CD14-positive monocyte (primary cell): Measurements from ENCODE around the gene AEBP1. TPM values are rescaled to one million over a fixed set of nuclear protein-coding genes. Genes with fewer than 3 reads are reported as not detected.

Source experiments
- DNase-seq, 3 donors: peaks; one replicate each; pipeline ENCODE4 v3.0.0-alpha.2; 2011 to 2022
- H2AFZ ChIP-seq: 2 replicates; pipeline ENCODE4 v1.6.0; 2012; ENCODE audit warnings: mild to moderate bottlenecking, low read depth, low read length, inconsistent platforms; ENCODE audit not compliant: insufficient read depth, poor library complexity, severe bottlenecking
- H3K27ac ChIP-seq, 2 donors: 1 replicate in 1 of 2; 2 replicates in 1 of 2; pipeline ENCODE4 v1.5.1; 2012 to 2013; ENCODE audit warnings: low read length in 2 of 2, control low read depth in 1 of 2, inconsistent platforms in 1 of 2, low read depth in 1 of 2, mild to moderate bottlenecking in 1 of 2
- H3K27me3 ChIP-seq, 2 donors: one replicate each; pipeline versions ENCODE4 v1.6.0 to v1.6.1; 2011 to 2013; ENCODE audit warnings: low read length in 2 of 2; ENCODE audit not compliant: control insufficient read depth in 2 of 2, insufficient read depth in 2 of 2
- H3K36me3 ChIP-seq, 2 donors: replicated peaks in 1 of 2; 1 replicate in 1 of 2; 2 replicates in 1 of 2; pipeline versions ENCODE4 v1.5.1 to v1.6.1; 2012 to 2013; ENCODE audit warnings: low read length in 2 of 2, control low read depth in 1 of 2, inconsistent platforms in 1 of 2, mild to moderate bottlenecking in 1 of 2; ENCODE audit not compliant: insufficient read depth in 2 of 2, control insufficient read depth in 1 of 2
- H3K4me1 ChIP-seq, 2 donors: 1 replicate in 1 of 2; 2 replicates in 1 of 2; pipeline versions ENCODE4 v1.5.1 to v1.6.1; 2012 to 2013; ENCODE audit warnings: low read length in 2 of 2, control low read depth in 1 of 2, inconsistent platforms in 1 of 2, mild to moderate bottlenecking in 1 of 2, moderate library complexity in 1 of 2; ENCODE audit not compliant: insufficient read depth in 2 of 2, control insufficient read depth in 1 of 2
- H3K4me2 ChIP-seq: replicated peaks from 2 replicates; pipeline ENCODE3; 2012; ENCODE audit warnings: low read length, moderate library complexity, mild to moderate bottlenecking; ENCODE audit not compliant: poor library complexity, severe bottlenecking; ENCODE audit errors: extremely low read depth
- H3K4me3 ChIP-seq, 3 experiments: fragments of 200-600 bp in 1 of 3; sonication (generic) in 1 of 3; replicated peaks in 1 of 3; 1 replicate in 2 of 3; 2 replicates in 1 of 3; pipeline ENCODE4 v1.5.1; 2011 to 2013; ENCODE audit warnings: low read length in 3 of 3, mild to moderate bottlenecking in 3 of 3, control low read depth in 2 of 3, low read depth in 2 of 3, inconsistent platforms in 1 of 3, moderate library complexity in 1 of 3
- H3K79me2 ChIP-seq: 2 replicates; pipeline ENCODE4 v1.6.0; 2012; ENCODE audit warnings: mild to moderate bottlenecking, control low read depth, inconsistent platforms, low read length, moderate library complexity; ENCODE audit not compliant: insufficient read depth
- H3K9ac ChIP-seq: 2 replicates; pipeline ENCODE4 v1.6.0; 2017; ENCODE audit warnings: low read length, mild to moderate bottlenecking; ENCODE audit not compliant: insufficient read depth, poor library complexity, severe bottlenecking
- H3K9me3 ChIP-seq, 2 donors: replicated peaks in 1 of 2; 1 replicate in 1 of 2; 2 replicates in 1 of 2; pipeline versions ENCODE4 v1.5.1 to v1.6.1; 2012 to 2013; ENCODE audit warnings: low read length in 2 of 2, control low read depth in 1 of 2; ENCODE audit not compliant: control insufficient read depth in 1 of 2, insufficient read depth in 1 of 2
- H4K20me1 ChIP-seq: 2 replicates; pipeline ENCODE4 v1.6.0; 2012; ENCODE audit warnings: mild to moderate bottlenecking, low read length, control low read depth, moderate library complexity; ENCODE audit not compliant: insufficient read depth
- H3K27ac Mint-ChIP-seq, 7 donors: one replicate each; pipeline ENCODE4 v1.8.0; 2020; ENCODE audit warnings: mild to moderate bottlenecking in 7 of 7, mixed read lengths in 7 of 7, moderate library complexity in 6 of 7, inconsistent platforms in 2 of 7
- H3K27me3 Mint-ChIP-seq, 3 donors: one replicate each; pipeline ENCODE4 v1.8.0; 2021 to 2022; ENCODE audit warnings: low read depth in 3 of 3, mild to moderate bottlenecking in 3 of 3, mixed read lengths in 3 of 3, moderate library complexity in 3 of 3, inconsistent platforms in 1 of 3
- H3K36me3 Mint-ChIP-seq, 2 donors: one replicate each; pipeline ENCODE4 v1.8.0; 2020; ENCODE audit warnings: mixed read lengths in 2 of 2, inconsistent platforms in 1 of 2, mild to moderate bottlenecking in 1 of 2
- H3K4me1 Mint-ChIP-seq: one replicate; pipeline ENCODE4 v1.8.0; 2020; ENCODE audit warnings: mild to moderate bottlenecking, mixed read lengths
- H3K4me3 Mint-ChIP-seq, 2 donors: one replicate each; pipeline ENCODE4 v1.8.0; 2020; ENCODE audit warnings: mild to moderate bottlenecking in 2 of 2, mixed read lengths in 2 of 2, moderate library complexity in 1 of 2
- H3K9me3 Mint-ChIP-seq, 7 donors: one replicate each; pipeline ENCODE4 v1.8.0; 2020 to 2022; ENCODE audit warnings: mixed read lengths in 7 of 7, mild to moderate bottlenecking in 6 of 7, moderate library complexity in 6 of 7, inconsistent platforms in 2 of 7
- CTCF ChIP-seq: fragments of 200-600 bp; IDR thresholded peaks from one replicate; pipeline ENCODE4 v1.8.0; 2022; ENCODE audit warnings: antibody characterized with exemption, mild to moderate bottlenecking
- WGBS: methylation state at CpG from one replicate; pipeline ENCODE4 v1.1.5; 2013; ENCODE audit warnings: missing lambda C conversion rate; ENCODE audit not compliant: insufficient coverage; 5-methylcytosine and 5-hydroxymethylcytosine counted together
- intact Hi-C, 2 donors: fragments of 100-400 bp; cut with micrococcal nuclease; formaldehyde crosslinking; loops; one replicate each; pipeline versions ENCODE4 v1.15.0 to v1.15.1; 2023
- polyA plus RNA-seq, 3 donors: library from polyadenylated mRNA; depleted of rRNA in 1 of 3; unstranded in 2 of 3; stranded (reverse) in 1 of 3; fragments of 300-500 nt in 2 of 3; fragments of >200 nt in 1 of 3; fragmentation: Illumina TruSeq in 2 of 3; gene quantifications; 1 replicate in 2 of 3; 2 replicates in 1 of 3; pipeline ENCODE4 v1.2.3, GENCODE V29; 2012 to 2021

AEBP1 gene
- polyA plus RNA-seq, 3 donors: 0.08 TPM; not detected in 2

DNA sequence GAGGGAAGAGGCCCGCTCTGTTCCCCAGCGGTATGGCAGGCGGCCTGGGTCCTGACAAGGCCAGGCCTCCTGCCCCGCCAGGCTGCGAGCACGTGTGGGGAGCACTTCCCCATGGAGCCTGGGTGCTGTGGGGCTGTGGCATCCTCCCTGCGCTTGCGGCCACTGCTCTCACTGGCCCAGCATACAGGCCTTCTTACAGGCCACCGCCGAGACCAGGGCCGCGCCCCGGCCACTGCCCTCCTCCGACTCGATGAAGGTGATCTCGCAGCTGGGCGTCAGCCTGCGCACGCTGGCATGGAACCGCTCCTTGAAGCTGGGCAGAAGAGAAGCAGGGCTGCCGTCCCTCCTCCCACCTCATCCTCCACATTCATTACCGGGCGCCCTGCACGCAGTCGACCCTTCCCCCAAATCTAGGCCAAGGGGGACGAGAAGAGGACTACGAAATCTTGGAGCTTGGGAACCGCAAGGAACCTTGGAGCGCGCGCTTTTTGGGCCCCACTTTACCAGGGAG lies 40.9 kb downstream of the AEBP1 start:
- no peaks in the 10 kb centered on the region for H3K79me2 ChIP-seq
- H4K20me1 ChIP-seq: no peaks in the 10 kb centered on the region
- peak overlapping the region in 1 of 3 experiments; percentile 58 for H3K4me3 ChIP-seq
- H3K4me3 Mint-ChIP-seq: peak overlapping the region in 1 of 2 donors; percentile 81
- H3K27ac Mint-ChIP-seq: no peak overlapping the region
- peak overlapping the region; percentile 67 for H3K4me2 ChIP-seq
- intact Hi-C loops: no loop called here
- peaks cover 0 to 3% of the 10 kb centered on the region in 2 donors for H3K9me3 ChIP-seq
- no peak overlapping the region for H3K27ac ChIP-seq
- peak overlapping the region; percentile 53 for H2AFZ ChIP-seq
- peaks cover 11 to 14% of the 10 kb centered on the region in 2 donors for H3K4me1 ChIP-seq
- H3K36me3 Mint-ChIP-seq: no peaks in the 10 kb centered on the region
- H3K9me3 Mint-ChIP-seq: peaks cover 0 to 9% (median 0%) of the 10 kb centered on the region in 7 donors
- peaks cover 23 to 46% (median 37%) of the 10 kb centered on the region in 3 donors for H3K27me3 Mint-ChIP-seq
- peaks cover 14% of the 10 kb centered on the region for H3K4me1 Mint-ChIP-seq
- no peaks in the 10 kb centered on the region for H3K36me3 ChIP-seq
- TF ChIP-seq CTCF: no peak
- H3K27me3 ChIP-seq: peaks cover 0 to 37% of the 10 kb centered on the region in 2 donors
- no peak for DNase-seq
- 64% methylated on average over 29 of the region's 31 CpGs for WGBS
- H3K9ac ChIP-seq: no peak overlapping the region

DNA sequence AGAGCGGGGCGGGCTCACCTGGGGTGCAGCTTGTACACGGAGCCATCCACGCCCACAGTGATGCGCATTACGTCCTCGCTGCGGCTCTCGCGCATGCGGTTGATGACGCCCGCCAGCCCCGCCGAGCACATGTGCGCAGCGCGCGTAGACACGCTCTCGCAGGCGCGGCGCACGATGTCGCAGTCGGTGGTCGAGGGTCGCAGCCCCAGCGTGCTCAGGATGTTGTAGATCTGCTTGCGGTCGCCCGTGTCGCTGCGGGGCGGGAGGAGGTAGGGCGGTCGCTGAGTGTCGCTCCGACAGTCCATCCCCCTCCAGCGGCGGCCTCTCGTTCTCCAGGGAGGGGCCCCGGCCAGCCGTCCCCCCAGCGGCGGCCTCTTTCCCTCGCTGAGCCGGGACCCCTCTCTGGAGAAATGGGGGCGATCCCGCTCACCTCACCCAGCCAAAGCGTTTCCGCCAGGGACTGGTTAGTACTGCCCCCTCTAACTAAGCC lies 41.4 kb downstream of the AEBP1 start:
- peaks cover 11 to 14% of the 10 kb centered on the region in 2 donors for H3K4me1 ChIP-seq
- peak overlapping the region; percentile 67 for H3K4me2 ChIP-seq
- no peak for DNase-seq
- Mint-ChIP-seq H3K4me1 (peaks cover 14% of the 10 kb centered on the region), H3K9me3 (peaks cover 0 to 9% (median 0%) of the 10 kb centered on the region in 7 donors), H3K27ac (no peak overlapping the region), H3K36me3 (no peaks in the 10 kb centered on the region), H3K4me3 (peak overlapping the region; percentile 67 to 81), H3K27me3 (peaks cover 23 to 42% (median 37%) of the 10 kb centered on the region in 3 donors)
- peaks cover 0 to 3% of the 10 kb centered on the region in 2 donors for H3K9me3 ChIP-seq
- H3K9ac ChIP-seq: no peak overlapping the region
- H3K79me2 ChIP-seq: no peaks in the 10 kb centered on the region
- no peak for TF ChIP-seq CTCF
- no peaks in the 10 kb centered on the region for H3K36me3 ChIP-seq
- peaks cover 0 to 37% of the 10 kb centered on the region in 2 donors for H3K27me3 ChIP-seq
- intact Hi-C loops: no loop called here
- no peak overlapping the region for H3K27ac ChIP-seq
- no peaks in the 10 kb centered on the region for H4K20me1 ChIP-seq
- 12% methylated on average over 43 of the region's 53 CpGs for WGBS
- peak overlapping the region in 1 of 3 experiments; percentile 58 for H3K4me3 ChIP-seq
- peak overlapping the region; percentile 53 for H2AFZ ChIP-seq
